GM23338 (cell line): ENCODE data around the gene PPP2R5C. TPM values are rescaled to one million over a fixed set of nuclear protein-coding genes. Genes with fewer than 3 reads are reported as not detected.

ENCODE experiments used
- ATAC-seq: fragments of 200-7000 bp; cut with Tn5 transposase; 3 replicates; pipeline ENCODE4 v1.9.1; 2020
- DNase-seq: peaks from one replicate; pipeline ENCODE4 v3.0.0-alpha.2; 2015; ENCODE audit warnings: low spot score
- H2AFZ ChIP-seq: fragments of 200-600 bp; sonication (generic); 2 replicates; pipeline ENCODE4 v1.8.0; 2016; ENCODE audit warnings: antibody characterized with exemption, mild to moderate bottlenecking, moderate library complexity
- H3F3A ChIP-seq: fragments of 200-600 bp; sonication (generic); replicated peaks from 2 replicates; pipeline ENCODE4 v1.8.0; 2017; ENCODE audit warnings: antibody characterized with exemption, mixed run types, low read depth
- H3K27ac ChIP-seq: fragments of 200-600 bp; sonication (generic); 2 replicates; pipeline ENCODE4 v1.6.1; 2016; ENCODE audit warnings: low read depth
- H3K27me3 ChIP-seq: fragments of 200-600 bp; sonication (generic); 2 replicates; pipeline ENCODE4 v1.8.0; 2016; ENCODE audit warnings: mild to moderate bottlenecking, mixed run types, moderate library complexity; ENCODE audit not compliant: insufficient read depth
- H3K36me3 ChIP-seq: fragments of 200-600 bp; sonication (generic); 2 replicates; pipeline ENCODE4 v1.8.0; 2016; ENCODE audit warnings: mild to moderate bottlenecking; ENCODE audit not compliant: insufficient read depth
- H3K4me1 ChIP-seq: fragments of 200-600 bp; sonication (generic); 2 replicates; pipeline ENCODE4 v1.8.0; 2016; ENCODE audit warnings: mild to moderate bottlenecking, moderate library complexity; ENCODE audit not compliant: insufficient read depth
- H3K4me2 ChIP-seq: fragments of 200-600 bp; sonication (generic); 2 replicates; pipeline ENCODE4 v1.7.1; 2017; ENCODE audit warnings: mixed run types
- H3K4me3 ChIP-seq: fragments of 200-600 bp; sonication (generic); 2 replicates; pipeline ENCODE4 v1.6.1; 2016; ENCODE audit warnings: mixed run types
- H3K79me2 ChIP-seq: fragments of 200-600 bp; sonication (generic); replicated peaks from 2 replicates; pipeline ENCODE4 v1.8.0; 2017; ENCODE audit warnings: mild to moderate bottlenecking; ENCODE audit not compliant: insufficient read depth
- H3K9me2 ChIP-seq: fragments of 200-600 bp; sonication (generic); 2 replicates; pipeline ENCODE4 v1.8.0; 2017; ENCODE audit not compliant: insufficient read depth
- H4K20me1 ChIP-seq: fragments of 200-600 bp; sonication (generic); replicated peaks from 2 replicates; pipeline ENCODE4 v1.8.0; 2017; ENCODE audit warnings: mild to moderate bottlenecking; ENCODE audit not compliant: insufficient read depth
- H3K27ac Mint-ChIP-seq: 2 replicates; pipeline ENCODE4 v1.8.0; 2020; ENCODE audit warnings: inconsistent platforms, mild to moderate bottlenecking, moderate library complexity, mixed read lengths
- H3K27me3 Mint-ChIP-seq: 3 replicates; pipeline ENCODE4 v1.8.0; 2022; ENCODE audit warnings: low read depth, mild to moderate bottlenecking, moderate library complexity, mixed read lengths, inconsistent platforms; ENCODE audit not compliant: insufficient read depth, poor library complexity
- H3K36me3 Mint-ChIP-seq: 3 replicates; pipeline ENCODE4 v1.8.0; 2021; ENCODE audit warnings: low read depth, mild to moderate bottlenecking, inconsistent platforms, moderate library complexity, mixed read lengths
- H3K4me1 Mint-ChIP-seq: 3 replicates; pipeline ENCODE4 v1.8.0; 2020; ENCODE audit warnings: mild to moderate bottlenecking, inconsistent platforms, mixed read lengths
- H3K4me3 Mint-ChIP-seq: 3 replicates; pipeline ENCODE4 v1.8.0; 2021; ENCODE audit warnings: moderate library complexity, mild to moderate bottlenecking, inconsistent platforms, mixed read lengths
- H3K9me3 Mint-ChIP-seq: 3 replicates; pipeline ENCODE4 v1.8.0; 2020; ENCODE audit warnings: moderate library complexity, mild to moderate bottlenecking, inconsistent platforms, mixed read lengths
- ETS1 ChIP-seq: IDR thresholded peaks from 2 replicates; pipeline ENCODE4 v1.6.1; 2016; ENCODE audit warnings: antibody characterized with exemption
- EZH2 ChIP-seq: fragments of 200-600 bp; sonication (generic); IDR thresholded peaks from one replicate; pipeline ENCODE4 v1.8.0; 2017; ENCODE audit warnings: antibody characterized with exemption, mild to moderate bottlenecking, low read depth; ENCODE audit not compliant: unreplicated experiment
- EZH2phosphoT487 ChIP-seq: fragments of 200-600 bp; sonication (generic); IDR thresholded peaks from one replicate; pipeline ENCODE4 v1.8.1; 2018; ENCODE audit warnings: antibody characterized with exemption; ENCODE audit not compliant: unreplicated experiment
- JUNB ChIP-seq: IDR thresholded peaks from one replicate; pipeline ENCODE4 v1.6.1; 2016; ENCODE audit warnings: antibody characterized with exemption; ENCODE audit not compliant: unreplicated experiment
- REST ChIP-seq: IDR thresholded peaks from one replicate; pipeline ENCODE4 v1.6.1; 2018; ENCODE audit warnings: antibody characterized with exemption; ENCODE audit not compliant: unreplicated experiment
- ZNF114 ChIP-seq: fragments of 250-450 bp; sonication (Bioruptor Pico); IDR thresholded peaks from 2 replicates; pipeline ENCODE4 v1.5.0; 2020; ENCODE audit warnings: mild to moderate bottlenecking, moderate library complexity
- polyA plus RNA-seq: library from polyadenylated mRNA; unstranded; fragments of >200 nt; fragmentation: Nextera tagmentation; extraction: Ambion mirVana; gene quantifications from 2 replicates; pipeline ENCODE4 v1.2.1, GENCODE V29; 2016
- total RNA-seq: library from RNA; depleted of rRNA; stranded (reverse); fragments of >200 nt; shearing (Covaris generic); gene quantifications from 2 replicates; pipeline ENCODE4 v1.2.3, GENCODE V29; 2014

The PPP2R5C gene
- total and polyA plus RNA-seq, 2 experiments from 2014 or later, result 75.4 to 79.7 TPM

- Mint-ChIP-seq H3K27me3 (peaks cover 4% of the 10 kb centered on the region), H3K4me3 (no peak overlapping the region), H3K9me3 (no peaks in the 10 kb centered on the region), H3K36me3 (peaks cover 4% of the 10 kb centered on the region), H3K4me1 (peaks cover 20% of the 10 kb centered on the region), H3K27ac (no peak overlapping the region)
- no peak for ATAC-seq
- Histone ChIP-seq H3K4me2 (no peak overlapping the region), H3F3A (0 out of 2 replicates have a peak, but pooled peaks cover 2% of the 10 kb centered on the region), H3K36me3 (no peaks in the 10 kb centered on the region), H3K79me2 (no peaks in the 10 kb centered on the region), H3K27ac (no peak overlapping the region), H3K4me1 (peaks cover 9% of the 10 kb centered on the region), H3K4me3 (no peak overlapping the region), H2AFZ (no peak overlapping the region), H4K20me1 (0 out of 2 replicates have a peak, but pooled peaks cover 7% of the 10 kb centered on the region), H3K9me2 (no peaks in the 10 kb centered on the region), H3K27me3 (no peaks in the 10 kb centered on the region)
- no peak for DNase-seq
- TF ChIP-seq ZNF114 (CRISPR knock-in tag) (no peak), EZH2 (no peak), REST (no peak)
Measured at GRCh38 chr14:101922866-101923265, 161.4 kb downstream of the PPP2R5C start.

GRCh38 chr14:101925152-101925551, 163.6 kb downstream of the PPP2R5C start:
- Histone ChIP-seq H2AFZ (no peak overlapping the region), H3K27me3 (no peaks in the 10 kb centered on the region), H3K9me2 (no peaks in the 10 kb centered on the region), H3K4me2 (no peak overlapping the region), H3F3A (0 out of 2 replicates have a peak, but pooled peaks cover 2% of the 10 kb centered on the region), H3K4me1 (no peaks in the 10 kb centered on the region), H3K4me3 (no peak overlapping the region), H4K20me1 (0 out of 2 replicates have a peak, but pooled peaks cover 7% of the 10 kb centered on the region), H3K79me2 (no peaks in the 10 kb centered on the region), H3K27ac (no peak overlapping the region), H3K36me3 (no peaks in the 10 kb centered on the region)
- no peak for ATAC-seq
- no peak for DNase-seq
- Mint-ChIP-seq H3K4me1 (peaks cover 6% of the 10 kb centered on the region), H3K27me3 (peaks cover 2% of the 10 kb centered on the region), H3K36me3 (peaks cover 4% of the 10 kb centered on the region), H3K9me3 (no peaks in the 10 kb centered on the region), H3K4me3 (no peak overlapping the region), H3K27ac (no peak overlapping the region)
- TF ChIP-seq EZH2phosphoT487 (no peak), REST (no peak), JUNB (no peak), ETS1 (no peak), ZNF114 (CRISPR knock-in tag) (no peak)
